CD4-positive, alpha-beta memory T cell (primary cell): ENCODE results near the gene WNT7B. TPM values are rescaled to one million over a fixed set of nuclear protein-coding genes. Genes with fewer than 3 reads are reported as not detected.

Experiments used
- CTCF ChIA-PET: fragments of 350-600 bp; sonication (Branson Sonifier 250); formaldehyde crosslinking; loops from one replicate; lab custom pipeline; 2021; ENCODE audit warnings: inconsistent platforms; ENCODE audit not compliant: partially characterized antibody; lab: Charles Lee
- POLR2A ChIA-PET: fragments of 350-600 bp; sonication (Branson Sonifier 250); formaldehyde crosslinking; loops from one replicate; lab custom pipeline; 2021; ENCODE audit not compliant: partially characterized antibody; lab: Charles Lee
- DNase-seq, 5 donors: peaks; one replicate each; pipeline versions ENCODE4 v3.0.0 to v3.0.0-alpha.2; 2020 to 2022; ENCODE audit warnings: mixed read lengths in 1 of 5
- H3K27ac ChIP-seq: one replicate; pipeline ENCODE4 v1.7.0; 2013; ENCODE audit warnings: low read depth, low read length
- H3K27me3 ChIP-seq: 2 replicates; pipeline ENCODE4 v1.7.0; 2013; ENCODE audit warnings: mild to moderate bottlenecking, low read length, moderate library complexity; ENCODE audit not compliant: insufficient read depth
- H3K36me3 ChIP-seq: 2 replicates; pipeline ENCODE4 v1.7.0; 2013; ENCODE audit warnings: mild to moderate bottlenecking, low read length, moderate library complexity; ENCODE audit not compliant: insufficient read depth
- H3K4me1 ChIP-seq: 2 replicates; pipeline ENCODE4 v1.7.0; 2013; ENCODE audit warnings: mild to moderate bottlenecking, low read length, moderate library complexity; ENCODE audit not compliant: insufficient read depth
- H3K4me3 ChIP-seq, 2 donors: one replicate each; pipeline ENCODE4 v1.7.0; 2013; ENCODE audit warnings: low read length in 2 of 2, mild to moderate bottlenecking in 1 of 2
- H3K9me3 ChIP-seq, 2 donors: one replicate each; pipeline ENCODE4 v1.7.0; 2013; ENCODE audit warnings: low read length in 2 of 2, control low read depth in 1 of 2; ENCODE audit not compliant: control insufficient read depth in 1 of 2
- H3K27ac Mint-ChIP-seq, 7 donors: one replicate each; pipeline ENCODE4 v1.8.0; 2020 to 2021; ENCODE audit warnings: mixed read lengths in 7 of 7, mild to moderate bottlenecking in 6 of 7, inconsistent platforms in 3 of 7, moderate library complexity in 3 of 7
- H3K27me3 Mint-ChIP-seq, 2 donors: one replicate each; pipeline ENCODE4 v1.8.0; 2020 to 2021; ENCODE audit warnings: mixed read lengths in 2 of 2
- H3K36me3 Mint-ChIP-seq, 2 donors: one replicate each; pipeline ENCODE4 v1.8.0; 2020 to 2021; ENCODE audit warnings: mixed read lengths in 2 of 2, inconsistent platforms in 1 of 2, mild to moderate bottlenecking in 1 of 2
- H3K4me1 Mint-ChIP-seq, 4 donors: one replicate each; pipeline ENCODE4 v1.8.0; 2020 to 2021; ENCODE audit warnings: mixed read lengths in 4 of 4, mild to moderate bottlenecking in 1 of 4
- H3K4me3 Mint-ChIP-seq, 8 donors: one replicate each; pipeline ENCODE4 v1.8.0; 2020 to 2021; ENCODE audit warnings: mixed read lengths in 8 of 8, mild to moderate bottlenecking in 7 of 8, moderate library complexity in 6 of 8, inconsistent platforms in 3 of 8
- H3K9me3 Mint-ChIP-seq, 8 donors: one replicate each; pipeline ENCODE4 v1.8.0; 2020 to 2021; ENCODE audit warnings: mixed read lengths in 8 of 8, mild to moderate bottlenecking in 5 of 8, inconsistent platforms in 3 of 8, moderate library complexity in 1 of 8
- intact Hi-C: fragments of 100-400 bp; cut with micrococcal nuclease; formaldehyde crosslinking; loops from one replicate; pipeline ENCODE4 v1.15.1; 2023
- polyA plus RNA-seq, 2 donors: library from polyadenylated mRNA; unstranded; fragments of 300-500 nt; fragmentation: Illumina TruSeq; gene quantifications; one replicate each; pipeline ENCODE4 v1.2.3, GENCODE V29; 2021
- total RNA-seq, 2 experiments: library from RNA; stranded (reverse); gene quantifications; one replicate each; pipeline ENCODE4 v1.2.3, GENCODE V29; 2021

Gene WNT7B
- total and polyA plus RNA-seq, 4 experiments from 2014 or later: not detected

DNA sequence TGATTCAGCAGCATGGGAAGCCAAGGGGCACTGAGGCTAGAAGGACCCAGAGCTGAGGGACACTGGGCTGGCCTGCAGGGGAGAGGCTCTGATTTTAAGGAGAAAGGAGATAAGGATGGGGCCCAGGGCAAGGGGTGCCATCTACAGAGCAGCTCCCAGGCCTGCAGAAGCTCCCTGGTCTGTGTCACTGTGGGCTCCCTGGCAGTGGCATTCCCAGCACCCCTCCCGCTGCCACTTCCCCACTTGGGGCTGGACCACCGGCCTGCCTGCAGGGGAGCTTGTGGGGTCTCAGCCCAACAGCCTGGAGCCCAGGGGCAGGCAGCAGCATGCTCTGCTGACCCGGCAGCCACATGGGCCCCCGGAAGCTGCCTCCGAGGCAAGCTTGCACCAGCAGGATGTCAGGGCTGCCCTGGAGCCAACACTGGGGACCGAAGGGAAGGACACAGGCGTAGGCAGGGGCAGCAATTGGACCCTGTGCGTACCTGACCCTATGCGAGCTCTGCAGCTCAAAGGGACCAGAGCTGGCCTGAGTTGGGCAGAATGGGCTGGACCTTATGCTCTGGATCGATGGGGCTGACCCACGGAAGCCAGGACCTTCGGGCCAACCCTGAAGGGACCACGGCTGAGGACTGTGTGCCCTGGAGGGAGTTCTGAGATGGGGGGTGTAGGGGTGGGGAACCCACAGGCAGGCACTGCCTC lies 35.4 kb upstream of the WNT7B start:
- ChIA-PET POLR2A (interaction anchor here (1.0 to 6.6 kb wide), 6 partner anchors 24 to 285 kb away, joined by 3 to 73 read pairs (median 7); partner anchors contain the start of gene GTSE1), CTCF (interaction anchor here (0.7 to 6.3 kb wide), 13 partner anchors 16 to 303 kb away, joined by 3 to 81 read pairs (median 4); no protein-coding TSS in a partner anchor)
- Histone ChIP-seq H3K9me3 (peaks cover 0 to 9% of the 10 kb centered on the region in 2 donors), H3K27ac (no peak overlapping the region), H3K36me3 (no peaks in the 10 kb centered on the region), H3K4me1 (peaks cover 9% of the 10 kb centered on the region), H3K4me3 (no peak overlapping the region), H3K27me3 (no peaks in the 10 kb centered on the region)
- no peaks in the 10 kb centered on the region for H3K36me3 Mint-ChIP-seq
- H3K4me3 Mint-ChIP-seq: peak overlapping the region in 6 of 8 donors; percentile 10 to 71 (median 33)
- no peak for DNase-seq
- H3K27me3 Mint-ChIP-seq: no peaks in the 10 kb centered on the region
- intact Hi-C loops: loop anchor here (5.0 kb wide), 1 partner anchor 285 kb away; the partner anchor contains the start of gene GTSE1
- peaks cover 5 to 17% (median 9%) of the 10 kb centered on the region in 4 donors for H3K4me1 Mint-ChIP-seq
- peak overlapping the region in 3 of 7 donors; percentile 35 to 63 (median 42) for H3K27ac Mint-ChIP-seq
- peaks cover 0 to 15% (median 6%) of the 10 kb centered on the region in 8 donors for H3K9me3 Mint-ChIP-seq

DNA sequence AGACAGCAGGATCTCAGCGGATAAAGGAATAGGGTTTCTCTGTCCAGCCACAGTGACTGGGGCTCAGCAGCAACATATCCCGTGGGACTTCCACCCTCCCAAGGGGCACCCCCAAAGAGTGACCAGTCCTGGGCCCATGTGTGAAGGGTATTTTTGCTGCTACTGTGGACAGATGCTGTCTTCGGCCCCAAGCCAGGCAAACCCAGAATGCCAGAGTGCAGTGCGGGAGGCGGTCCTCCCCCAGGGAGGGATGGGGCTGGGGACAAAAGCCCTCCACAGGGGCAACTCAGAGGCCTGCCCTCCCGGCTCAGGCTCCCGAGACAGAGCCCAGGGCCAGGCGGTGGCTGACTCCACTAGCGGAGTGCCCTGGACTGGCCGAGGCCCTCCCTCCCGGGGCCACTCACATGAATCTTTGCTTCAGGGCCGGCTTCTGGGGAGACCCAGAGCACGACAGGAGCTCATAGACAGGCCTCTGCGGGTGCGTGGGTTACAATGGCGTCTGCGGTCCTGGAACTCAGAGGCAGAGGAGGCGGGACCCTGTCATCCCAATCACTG lies 34.7 kb upstream of the WNT7B start:
- POLR2A ChIA-PET: interaction anchor here (1.5 to 6.6 kb wide), 2 partner anchors 25 to 102 kb away, joined by 5 to 73 read pairs; no protein-coding TSS in a partner anchor
- H3K4me3 ChIP-seq: no peak overlapping the region
- Mint-ChIP-seq H3K4me3 (peak overlapping the region in 5 of 8 donors; percentile 10 to 71 (median 35)), H3K9me3 (peaks cover 0 to 15% (median 6%) of the 10 kb centered on the region in 8 donors), H3K27me3 (no peaks in the 10 kb centered on the region), H3K36me3 (no peaks in the 10 kb centered on the region), H3K4me1 (peaks cover 5 to 17% (median 9%) of the 10 kb centered on the region in 4 donors), H3K27ac (peak overlapping the region in 3 of 7 donors; percentile 35 to 63 (median 42))
- peaks cover 9% of the 10 kb centered on the region for H3K4me1 ChIP-seq
- intact Hi-C loops: loop anchor here (5.0 kb wide), 1 partner anchor 286 kb away; the partner anchor contains the start of gene GTSE1
- no peak for DNase-seq
- H3K9me3 ChIP-seq: peaks cover 0 to 9% of the 10 kb centered on the region in 2 donors
- no peaks in the 10 kb centered on the region for H3K36me3 ChIP-seq
- H3K27ac ChIP-seq: no peak overlapping the region
- CTCF ChIA-PET: interaction anchor here (0.8 to 6.3 kb wide), 7 partner anchors 11 to 108 kb away, joined by 3 to 81 read pairs (median 6); no protein-coding TSS in a partner anchor
- H3K27me3 ChIP-seq: no peaks in the 10 kb centered on the region

DNA sequence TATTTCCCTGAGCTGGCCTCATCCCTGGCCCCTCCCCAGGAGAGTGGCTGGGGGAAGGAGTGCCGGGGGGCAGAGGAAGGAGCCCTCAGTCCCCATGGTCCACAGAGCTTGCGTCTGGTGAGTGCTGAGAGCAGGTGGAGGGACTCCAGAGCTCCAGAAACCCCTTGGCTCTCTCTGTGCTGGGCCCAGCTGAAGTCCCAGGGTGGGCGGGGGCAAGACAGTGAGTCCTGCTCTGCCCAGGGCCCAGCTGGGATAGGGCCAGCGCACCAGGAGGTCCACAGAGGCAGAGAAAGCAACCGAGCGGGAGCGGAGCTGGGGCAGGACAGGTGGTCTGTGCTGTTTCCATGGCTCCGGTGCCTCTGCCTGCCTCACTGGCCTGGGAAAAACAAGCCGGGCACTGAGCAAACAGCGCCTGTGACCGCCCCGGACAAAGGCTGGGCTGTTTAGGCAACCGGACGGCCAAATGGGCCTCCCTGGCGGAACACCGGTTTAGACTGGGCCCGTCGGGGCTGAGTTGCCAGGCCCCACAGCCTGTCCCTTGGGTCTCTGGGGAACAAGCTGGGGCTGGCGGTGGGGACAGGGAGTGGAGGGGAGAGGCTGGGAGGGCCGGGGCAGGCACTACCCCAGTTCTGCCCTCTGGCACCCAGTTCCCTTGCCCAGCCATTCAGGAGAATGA lies 34.1 kb upstream of the WNT7B start:
- Mint-ChIP-seq H3K4me3 (no peak overlapping the region), H3K36me3 (no peaks in the 10 kb centered on the region), H3K9me3 (peaks cover 0 to 15% (median 6%) of the 10 kb centered on the region in 8 donors), H3K27ac (peak overlapping the region in 1 of 7 donors; percentile 35), H3K27me3 (no peaks in the 10 kb centered on the region), H3K4me1 (peaks cover 8 to 20% (median 11%) of the 10 kb centered on the region in 4 donors)
- CTCF ChIA-PET: interaction anchor here (0.8 to 6.3 kb wide), 5 partner anchors 8 to 104 kb away, joined by 3 to 81 read pairs (median 4); no protein-coding TSS in a partner anchor
- Histone ChIP-seq H3K36me3 (no peaks in the 10 kb centered on the region), H3K27me3 (no peaks in the 10 kb centered on the region), H3K4me3 (no peak overlapping the region), H3K27ac (no peak overlapping the region), H3K9me3 (peaks cover 0 to 9% of the 10 kb centered on the region in 2 donors), H3K4me1 (peaks cover 9% of the 10 kb centered on the region)
- no peak for DNase-seq
- POLR2A ChIA-PET: interaction anchor here (6.6 kb wide), 1 partner anchor 25 kb away, joined by 73 read pairs; no protein-coding TSS in a partner anchor
- intact Hi-C loops: loop anchor here (5.0 kb wide), 1 partner anchor 286 kb away; the partner anchor contains the start of gene GTSE1

DNA sequence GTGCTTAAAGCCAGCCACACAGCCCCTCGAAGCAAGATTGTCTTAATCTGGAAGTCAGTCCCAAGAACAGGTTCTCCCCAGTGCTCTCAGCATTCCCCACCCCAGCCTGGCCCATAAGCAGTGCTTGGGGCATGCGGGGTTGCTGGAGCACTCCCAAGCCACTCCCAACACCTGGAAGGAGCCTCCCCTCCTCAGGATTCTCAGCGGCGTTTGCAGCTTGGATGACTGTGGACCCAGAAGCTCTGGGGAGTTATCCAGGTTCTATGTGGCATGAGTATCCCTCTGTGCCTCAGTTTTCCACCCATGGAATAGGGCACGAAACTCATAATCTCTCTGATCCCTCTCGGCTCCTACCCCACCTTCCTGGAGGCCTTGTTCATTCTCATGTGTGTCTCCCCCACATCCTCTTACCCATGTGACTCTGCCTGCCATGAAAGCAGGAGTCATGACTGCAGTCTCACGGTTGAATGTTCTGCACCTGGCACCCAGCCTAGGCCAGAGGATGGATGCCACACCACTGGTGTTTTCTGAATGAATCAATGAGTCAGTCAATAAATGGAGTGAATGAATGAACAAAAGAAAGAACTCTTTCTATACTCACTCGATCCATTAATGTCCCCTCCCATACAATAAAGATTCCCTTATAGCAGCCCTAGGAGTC lies 33.4 kb upstream of the WNT7B start:
- Mint-ChIP-seq H3K4me3 (peak overlapping the region in 1 of 8 donors; percentile 10), H3K27ac (peak overlapping the region in 2 of 7 donors; percentile 21 to 89), H3K27me3 (no peaks in the 10 kb centered on the region), H3K9me3 (peaks cover 0 to 15% (median 6%) of the 10 kb centered on the region in 8 donors), H3K4me1 (peaks cover 9 to 22% (median 11%) of the 10 kb centered on the region in 4 donors), H3K36me3 (no peaks in the 10 kb centered on the region)
- H3K27me3 ChIP-seq: no peaks in the 10 kb centered on the region
- intact Hi-C loops: loop anchor here (5.0 kb wide), 1 partner anchor 287 kb away; the partner anchor contains the start of gene GTSE1
- H3K4me3 ChIP-seq: no peak overlapping the region
- no peak for DNase-seq
- CTCF ChIA-PET: interaction anchor here (1.1 to 6.3 kb wide), 4 partner anchors 9 to 105 kb away, joined by 4 to 81 read pairs (median 5); no protein-coding TSS in a partner anchor
- peaks cover 0 to 9% of the 10 kb centered on the region in 2 donors for H3K9me3 ChIP-seq
- peaks cover 9% of the 10 kb centered on the region for H3K4me1 ChIP-seq
- no peak overlapping the region for H3K27ac ChIP-seq
- H3K36me3 ChIP-seq: no peaks in the 10 kb centered on the region
- POLR2A ChIA-PET: interaction anchor here (6.6 kb wide), 1 partner anchor 26 kb away, joined by 73 read pairs; no protein-coding TSS in a partner anchor

DNA sequence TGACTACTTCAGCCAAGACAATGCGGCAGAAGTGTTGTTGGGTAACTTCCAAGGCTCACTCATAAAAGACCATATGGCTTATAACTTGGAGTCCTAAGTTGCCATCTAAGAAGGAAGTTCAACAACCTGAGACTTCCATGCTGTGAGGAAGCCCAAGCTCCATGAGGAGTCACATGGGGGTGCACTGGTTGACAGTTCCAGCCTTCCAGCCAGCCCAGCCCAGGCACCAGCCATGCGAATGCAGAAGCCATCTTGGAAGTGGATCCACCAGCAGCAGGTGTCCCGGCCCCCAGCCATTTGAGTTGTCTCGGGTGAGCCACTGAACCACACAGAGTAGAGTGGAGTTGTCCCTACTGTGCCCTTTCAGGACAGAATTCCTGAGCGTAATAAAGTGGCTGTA lies 32.8 kb upstream of the WNT7B start:
- Histone ChIP-seq H3K9me3 (peaks cover 0 to 9% of the 10 kb centered on the region in 2 donors), H3K27me3 (no peaks in the 10 kb centered on the region), H3K4me1 (peaks cover 9% of the 10 kb centered on the region), H3K4me3 (no peak overlapping the region), H3K27ac (no peak overlapping the region), H3K36me3 (no peaks in the 10 kb centered on the region)
- ChIA-PET POLR2A (no interaction called here), CTCF (interaction anchor here (1.7 to 6.3 kb wide), 3 partner anchors 9 to 108 kb away, joined by 4 to 236 read pairs (median 81); no protein-coding TSS in a partner anchor)
- DNase-seq: no peak
- Mint-ChIP-seq H3K36me3 (no peaks in the 10 kb centered on the region), H3K9me3 (peaks cover 0 to 15% (median 6%) of the 10 kb centered on the region in 8 donors), H3K4me1 (peaks cover 7 to 17% (median 11%) of the 10 kb centered on the region in 4 donors), H3K4me3 (no peak overlapping the region), H3K27ac (no peak overlapping the region), H3K27me3 (no peaks in the 10 kb centered on the region)
- intact Hi-C loops: loop anchor here (5.0 kb wide), 2 partner anchors 288 to 303 kb away; partner anchors contain the start of gene GTSE1
